H1 (cell line): ENCODE data around the gene LRRC2.

Source experiments
- CTCF ChIP-seq, 3 experiments: IDR thresholded peaks; 1 replicate in 2 of 3; 2 replicates in 1 of 3; pipeline versions ENCODE4 v1.5.1 to v1.6.1; 2011; ENCODE audit warnings: low read length in 3 of 3, mild to moderate bottlenecking in 3 of 3, inconsistent platforms in 2 of 3, low read depth in 1 of 3, moderate library complexity in 1 of 3; ENCODE audit not compliant: insufficient read depth in 1 of 3; ENCODE audit errors: control extremely low read depth in 1 of 3
- EP300 ChIP-seq, 2 experiments: IDR thresholded peaks; 1 replicate in 1 of 2; 2 replicates in 1 of 2; pipeline ENCODE4 v1.6.1; 2011 to 2012; ENCODE audit warnings: low read depth in 2 of 2, low read length in 2 of 2, mild to moderate bottlenecking in 2 of 2, borderline replicate concordance in 1 of 2, inconsistent platforms in 1 of 2, moderate library complexity in 1 of 2
- EZH2 ChIP-seq: fragments of 200-600 bp; sonication (generic); IDR thresholded peaks from 2 replicates; pipeline ENCODE4 v1.7.1; 2012; ENCODE audit warnings: low read depth, mild to moderate bottlenecking, moderate library complexity, low read length, inconsistent platforms; ENCODE audit not compliant: severe bottlenecking
- FOSL1 ChIP-seq: IDR thresholded peaks from 2 replicates; pipeline ENCODE4 v1.6.1; 2011; ENCODE audit warnings: mild to moderate bottlenecking, low read depth, low read length, moderate library complexity; ENCODE audit not compliant: insufficient read depth
- POLR2AphosphoS5 ChIP-seq: IDR thresholded peaks from 2 replicates; pipeline ENCODE4 v1.6.1; 2011; ENCODE audit warnings: low read depth, low read length
- RFX5 ChIP-seq: IDR thresholded peaks from 2 replicates; pipeline ENCODE4 v1.6.1; 2011; ENCODE audit warnings: low read depth, low read length, improper control_type of control experiment, borderline replicate concordance
- SIX5 ChIP-seq: IDR thresholded peaks from 2 replicates; pipeline ENCODE4 v1.6.1; 2011; ENCODE audit warnings: mild to moderate bottlenecking, low read depth, low read length
- TAF1 ChIP-seq: IDR thresholded peaks from 2 replicates; pipeline ENCODE4 v1.6.1; 2011; ENCODE audit warnings: mild to moderate bottlenecking, low read depth, low read length

GRCh38 chr3:46537316-46537715, 28.8 kb downstream of the LRRC2 start:
- no peak for TF ChIP-seq RFX5
- no peak for TF ChIP-seq EP300 (IDR thresholded peaks at IDR 0.05; ENCODE audit: borderline replicate concordance in 1 of 2, low read depth in 2 of 2, low read length in 2 of 2)
- TF ChIP-seq EZH2: no peak
- TF ChIP-seq TAF1: no peak
- TF ChIP-seq POLR2AphosphoS5: no peak
- TF ChIP-seq SIX5: no peak
- no peak for TF ChIP-seq CTCF (IDR thresholded peaks at IDR 0.05; ENCODE audit: control extremely low read depth in 1 of 3, insufficient read depth in 1 of 3, low read depth in 1 of 3, low read length in 3 of 3)
- no peak for TF ChIP-seq FOSL1
